RWPE2 (cell line): ENCODE measurements around the gene KRT24.

Experiments used
- ATAC-seq: fragments of 200-7000 bp; cut with Tn5 transposase; 3 replicates; pipeline ENCODE4 v1.9.1; 2021; ENCODE audit warnings: low read depth
- DNase-seq: peaks from one replicate; pipeline ENCODE4 v3.0.0-alpha.2; 2020; ENCODE audit warnings: low spot score
- H3K27ac ChIP-seq: fragments of 450-650 bp; 2 replicates; pipeline ENCODE4 v1.5.1; 2017; ENCODE audit warnings: mild to moderate bottlenecking; ENCODE audit not compliant: poor library complexity, severe bottlenecking
- H3K27me3 ChIP-seq: fragments of 250-450 bp; sonication (Bioruptor Pico); 2 replicates; pipeline ENCODE4 v1.5.1; 2021; ENCODE audit warnings: mild to moderate bottlenecking, moderate library complexity; ENCODE audit not compliant: insufficient read depth, poor library complexity, severe bottlenecking
- H3K36me3 ChIP-seq: fragments of 250-450 bp; sonication (Bioruptor Pico); 2 replicates; pipeline ENCODE4 v1.5.1; 2020; ENCODE audit warnings: low read depth, mild to moderate bottlenecking, moderate library complexity
- H3K4me1 ChIP-seq: fragments of 250-450 bp; sonication (Bioruptor Pico); 2 replicates; pipeline ENCODE4 v1.5.1; 2021; ENCODE audit warnings: mild to moderate bottlenecking, moderate library complexity; ENCODE audit not compliant: insufficient read depth, poor library complexity, severe bottlenecking
- H3K4me3 ChIP-seq: fragments of 250-450 bp; sonication (Bioruptor Pico); 2 replicates; pipeline ENCODE4 v1.5.1; 2021; ENCODE audit warnings: mild to moderate bottlenecking, moderate library complexity; ENCODE audit not compliant: severe bottlenecking
- H3K9me3 ChIP-seq: fragments of 250-450 bp; sonication (Bioruptor Pico); 2 replicates; pipeline ENCODE4 v1.5.1; 2021; ENCODE audit warnings: mild to moderate bottlenecking, moderate library complexity; ENCODE audit not compliant: severe bottlenecking
- CTCF ChIP-seq: fragments of 450-650 bp; IDR thresholded peaks from one replicate; pipeline ENCODE4 v1.5.1; 2017; ENCODE audit warnings: mild to moderate bottlenecking, moderate library complexity; ENCODE audit not compliant: poor library complexity, severe bottlenecking

KRT24 gene

GRCh38 chr17:40714473-40714872 is 10.9 kb upstream of the KRT24 start:
- ATAC-seq (no peak), DNase-seq (no peak)
- no peaks in the 10 kb centered on the region for H3K4me1 ChIP-seq
- TF ChIP-seq CTCF, result no peak
- H3K4me3 ChIP-seq, result no peak overlapping the region
- no peaks in the 10 kb centered on the region for H3K27me3 ChIP-seq
- no peak overlapping the region for H3K27ac ChIP-seq
- H3K9me3 ChIP-seq, result no peaks in the 10 kb centered on the region
- no peaks in the 10 kb centered on the region for H3K36me3 ChIP-seq

- no peaks in the 10 kb centered on the region for H3K27me3 ChIP-seq
- no peak for DNase-seq
- ATAC-seq, result no peak
- no peaks in the 10 kb centered on the region for H3K9me3 ChIP-seq
- H3K36me3 ChIP-seq, result no peaks in the 10 kb centered on the region
- TF ChIP-seq CTCF, result no peak
- H3K27ac ChIP-seq, result no peak overlapping the region
- no peak overlapping the region for H3K4me3 ChIP-seq
- H3K4me1 ChIP-seq, result no peaks in the 10 kb centered on the region
Observed at GRCh38 chr17:40707745-40708144, 4.2 kb upstream of the KRT24 start.

- no peak; the same call in 2 of the 3 replicates for ATAC-seq
- Histone ChIP-seq H3K4me1 (no peaks in the 10 kb centered on the region), H3K4me3 (no peak overlapping the region), H3K9me3 (no peaks in the 10 kb centered on the region), H3K36me3 (no peaks in the 10 kb centered on the region), H3K27ac (no peak overlapping the region), H3K27me3 (no peaks in the 10 kb centered on the region)
- no peak for DNase-seq
- no peak for TF ChIP-seq CTCF
Observed at GRCh38 chr17:40705584-40705983, 2.0 kb upstream of the KRT24 start.

GRCh38 chr17:40702271-40702670 is 1.3 kb downstream of the KRT24 start:
- ATAC-seq (no peak), DNase-seq (no peak)
- Histone ChIP-seq H3K36me3 (no peaks in the 10 kb centered on the region), H3K27me3 (peaks cover 5% of the 10 kb centered on the region), H3K4me3 (no peak overlapping the region), H3K4me1 (no peaks in the 10 kb centered on the region), H3K27ac (no peak overlapping the region), H3K9me3 (no peaks in the 10 kb centered on the region)
- TF ChIP-seq CTCF, result no peak

GRCh38 chr17:40699853-40700252 is 3.7 kb downstream of the KRT24 start:
- no peaks in the 10 kb centered on the region for H3K4me1 ChIP-seq
- DNase-seq, result no peak
- H3K27ac ChIP-seq, result no peak overlapping the region
- no peak for ATAC-seq
- no peaks in the 10 kb centered on the region for H3K36me3 ChIP-seq
- no peak overlapping the region for H3K4me3 ChIP-seq
- H3K27me3 ChIP-seq, result peaks cover 5% of the 10 kb centered on the region
- no peaks in the 10 kb centered on the region for H3K9me3 ChIP-seq
- TF ChIP-seq CTCF, result no peak
